Measurements from ENCODE around the gene C18orf32. TPM values are rescaled to one million over a fixed set of nuclear protein-coding genes. Genes with fewer than 3 reads are reported as not detected.
A peak's percentile ranks its signal among the peaks of the same experiment; 100 is the strongest.

The C18orf32 gene
- polyA plus RNA-seq, 3 donors, result 27.5 to 134 (median 115) TPM

GRCh38 chr18:49491534-49491856, 4.5 kb upstream of the C18orf32 start:
- no peak for DNase-seq
- 0% methylated on average over 2 of the region's 7 CpGs for WGBS (ENCODE audit: insufficient coverage)
- H2AFZ ChIP-seq (ENCODE audit: insufficient read depth, low read depth, low read length, poor library complexity, severe bottlenecking), result peak overlapping the region; percentile 93
- H3K9ac ChIP-seq (ENCODE audit: insufficient read depth, low read length, poor library complexity, severe bottlenecking), result peak overlapping the region; percentile 95
- H3K4me2 ChIP-seq (replicated peaks; ENCODE audit: extremely low read depth, low read length, poor library complexity, severe bottlenecking), result peak overlapping the region; percentile 80
- H3K4me3 Mint-ChIP-seq, result peak overlapping the region; percentile 98 to 99
- peaks cover 18% of the 10 kb centered on the region for H4K20me1 ChIP-seq (ENCODE audit: insufficient read depth, low read length)
- intact Hi-C loops (cut with micrococcal nuclease), result loop anchor here (5.0 to 10.0 kb wide), 5 partner anchors 321 to 796 kb away; partner anchors contain the start of genes CXXC1 (in 2 of the 2), ACAA2 (in 1 of the 2), MBD1 (in 1 of the 2) and SMAD7 (in 1 of the 2)
- peaks cover 33 to 34% of the 10 kb centered on the region in 2 donors for H3K36me3 ChIP-seq (replicated peaks in 1 of 2; ENCODE audit: control insufficient read depth in 1 of 2, insufficient read depth in 2 of 2, low read length in 2 of 2)
- H3K4me1 Mint-ChIP-seq, result peaks cover 45% of the 10 kb centered on the region
- H3K27ac ChIP-seq (ENCODE audit: low read depth in 1 of 2, low read length in 2 of 2), result peak overlapping the region; percentile 80 to 93
- peaks cover 37% of the 10 kb centered on the region for H3K79me2 ChIP-seq (ENCODE audit: insufficient read depth, low read length)
- peaks cover 16 to 46% of the 10 kb centered on the region in 2 donors for H3K4me1 ChIP-seq (ENCODE audit: control insufficient read depth in 1 of 2, insufficient read depth in 2 of 2, low read length in 2 of 2)
- no peak for TF ChIP-seq CTCF (IDR thresholded peaks at IDR 0.05)
- peaks cover 40 to 41% of the 10 kb centered on the region in 2 donors for H3K36me3 Mint-ChIP-seq
- no peaks in the 10 kb centered on the region for H3K27me3 ChIP-seq (ENCODE audit: control insufficient read depth in 2 of 2, insufficient read depth in 2 of 2, low read length in 2 of 2)
- H3K27me3 Mint-ChIP-seq (ENCODE audit: low read depth in 3 of 3), result peaks cover 0 to 6% (median 3%) of the 10 kb centered on the region in 3 donors
- no peaks in the 10 kb centered on the region for H3K9me3 Mint-ChIP-seq
- peak overlapping the region; percentile 93 to 99 (median 96) for H3K27ac Mint-ChIP-seq
- no peaks in the 10 kb centered on the region for H3K9me3 ChIP-seq (replicated peaks in 1 of 2; ENCODE audit: control insufficient read depth in 1 of 2, insufficient read depth in 1 of 2, low read length in 2 of 2)
- H3K4me3 ChIP-seq (replicated peaks in 1 of 3; ENCODE audit: low read depth in 2 of 3, low read length in 3 of 3), result peak overlapping the region; percentile 75 to 98 (median 77)

- no peaks in the 10 kb centered on the region for H3K9me3 Mint-ChIP-seq
- intact Hi-C loops (cut with micrococcal nuclease), result loop anchor here (5.0 to 10.0 kb wide), 5 partner anchors 322 to 797 kb away; partner anchors contain the start of genes CXXC1 (in 2 of the 2), ACAA2 (in 1 of the 2), MBD1 (in 1 of the 2) and SMAD7 (in 1 of the 2)
- H3K27me3 Mint-ChIP-seq (ENCODE audit: low read depth in 3 of 3), result peaks cover 0 to 6% (median 3%) of the 10 kb centered on the region in 3 donors
- Histone ChIP-seq H3K9ac (ENCODE audit: insufficient read depth, low read length, poor library complexity, severe bottlenecking) (no peak overlapping the region), H3K36me3 (replicated peaks in 1 of 2; ENCODE audit: control insufficient read depth in 1 of 2, insufficient read depth in 2 of 2, low read length in 2 of 2) (peaks cover 33 to 34% of the 10 kb centered on the region in 2 donors), H3K4me2 (replicated peaks; ENCODE audit: extremely low read depth, low read length, poor library complexity, severe bottlenecking) (no peak overlapping the region), H3K27me3 (ENCODE audit: control insufficient read depth in 2 of 2, insufficient read depth in 2 of 2, low read length in 2 of 2) (no peaks in the 10 kb centered on the region), H3K9me3 (replicated peaks in 1 of 2; ENCODE audit: control insufficient read depth in 1 of 2, insufficient read depth in 1 of 2, low read length in 2 of 2) (no peaks in the 10 kb centered on the region), H4K20me1 (ENCODE audit: insufficient read depth, low read length) (peaks cover 26% of the 10 kb centered on the region), H2AFZ (ENCODE audit: insufficient read depth, low read depth, low read length, poor library complexity, severe bottlenecking) (no peak overlapping the region), H3K4me3 (replicated peaks in 1 of 3; ENCODE audit: low read depth in 2 of 3, low read length in 3 of 3) (no peak overlapping the region), H3K4me1 (ENCODE audit: control insufficient read depth in 1 of 2, insufficient read depth in 2 of 2, low read length in 2 of 2) (peaks cover 27 to 57% of the 10 kb centered on the region in 2 donors), H3K27ac (ENCODE audit: low read depth in 1 of 2, low read length in 2 of 2) (no peak overlapping the region), H3K79me2 (ENCODE audit: insufficient read depth, low read length) (peaks cover 48% of the 10 kb centered on the region)
- TF ChIP-seq CTCF (IDR thresholded peaks at IDR 0.05), result no peak
- H3K36me3 Mint-ChIP-seq, result peaks cover 40 to 41% of the 10 kb centered on the region in 2 donors
- H3K4me3 Mint-ChIP-seq, result no peak overlapping the region
- 83% methylated on average over 2 of the region's 4 CpGs for WGBS (ENCODE audit: insufficient coverage)
- peak overlapping the region in 4 of 7 donors; percentile 9 to 52 (median 19) for H3K27ac Mint-ChIP-seq
- peaks cover 53% of the 10 kb centered on the region for H3K4me1 Mint-ChIP-seq
- DNase-seq, result no peak
Measured at GRCh38 chr18:49490246-49490762, 3.3 kb upstream of the C18orf32 start.
